ENCODE measurements around the gene NRG3.

Gene NRG3

GRCh38 chr10:81969136-81969535, 94.1 kb downstream of the NRG3 start:
- DNase-seq (ENCODE audit: low read depth) = no peak

GRCh38 chr10:81978238-81978637, 103.2 kb downstream of the NRG3 start:
- H3K4me3 ChIP-seq (ENCODE audit: low read depth, low read length) = no peak overlapping the region
- TF ChIP-seq CTCF (IDR thresholded peaks at IDR 0.05; ENCODE audit: insufficient read depth, low read depth, low read length, missing control alignments) = no peak
- DNase-seq (ENCODE audit: low read depth) = peak; percentile 26

More at GRCh38 chr10:81969136-81969535, 94.1 kb downstream of the NRG3 start:
- no peak overlapping the region for H3K4me3 ChIP-seq (ENCODE audit: low read depth, low read length)
- no peak for TF ChIP-seq CTCF (IDR thresholded peaks at IDR 0.05; ENCODE audit: insufficient read depth, low read depth, low read length, missing control alignments)

GRCh38 chr10:81981724-81982123, 106.7 kb downstream of the NRG3 start:
- TF ChIP-seq CTCF (IDR thresholded peaks at IDR 0.05; ENCODE audit: insufficient read depth, low read depth, low read length, missing control alignments) = no peak
- H3K4me3 ChIP-seq (ENCODE audit: low read depth, low read length) = no peak overlapping the region
- DNase-seq (ENCODE audit: low read depth) = no peak

GRCh38 chr10:81984428-81984827, 109.4 kb downstream of the NRG3 start:
- no peak for TF ChIP-seq CTCF (IDR thresholded peaks at IDR 0.05; ENCODE audit: insufficient read depth, low read depth, low read length, missing control alignments)
- no peak overlapping the region for H3K4me3 ChIP-seq (ENCODE audit: low read depth, low read length)
- DNase-seq (ENCODE audit: low read depth) = no peak

- DNase-seq (ENCODE audit: low read depth) = no peak
- TF ChIP-seq CTCF (IDR thresholded peaks at IDR 0.05; ENCODE audit: insufficient read depth, low read depth, low read length, missing control alignments) = no peak
- no peak overlapping the region for H3K4me3 ChIP-seq (ENCODE audit: low read depth, low read length)
Observed at GRCh38 chr10:81995254-81995653, 120.3 kb downstream of the NRG3 start.

- DNase-seq (ENCODE audit: low read depth) = no peak
- no peak overlapping the region for H3K4me3 ChIP-seq (ENCODE audit: low read depth, low read length)
- no peak for TF ChIP-seq CTCF (IDR thresholded peaks at IDR 0.05; ENCODE audit: insufficient read depth, low read depth, low read length, missing control alignments)
Observed at GRCh38 chr10:81996927-81997326, 121.9 kb downstream of the NRG3 start.

GRCh38 chr10:82020999-82021398, 146.0 kb downstream of the NRG3 start:
- DNase-seq (ENCODE audit: low read depth) = no peak
- no peak overlapping the region for H3K4me3 ChIP-seq (ENCODE audit: low read depth, low read length)
- no peak for TF ChIP-seq CTCF (IDR thresholded peaks at IDR 0.05; ENCODE audit: insufficient read depth, low read depth, low read length, missing control alignments)

All from GM12865 (cell line).